Lower leg skin (tissue), 3 donors: Measurements from ENCODE around the gene THSD4.

ENCODE experiments used
- POLR2A ChIP-seq, 2 donors: fragments of 450-650 bp; IDR thresholded peaks; one replicate each; pipeline ENCODE4 v1.6.1; 2016 to 2017; ENCODE audit warnings: antibody characterized with exemption in 2 of 2, mild to moderate bottlenecking in 1 of 2, moderate library complexity in 1 of 2
- TF ChIP-seq, protein P1 (sequence below), 3 donors: fragments of 450-650 bp; IDR thresholded peaks; one replicate each; pipeline ENCODE4 v1.5.1; 2016; ENCODE audit warnings: antibody characterized with exemption in 3 of 3, mild to moderate bottlenecking in 3 of 3, moderate library complexity in 2 of 3

DNA sequence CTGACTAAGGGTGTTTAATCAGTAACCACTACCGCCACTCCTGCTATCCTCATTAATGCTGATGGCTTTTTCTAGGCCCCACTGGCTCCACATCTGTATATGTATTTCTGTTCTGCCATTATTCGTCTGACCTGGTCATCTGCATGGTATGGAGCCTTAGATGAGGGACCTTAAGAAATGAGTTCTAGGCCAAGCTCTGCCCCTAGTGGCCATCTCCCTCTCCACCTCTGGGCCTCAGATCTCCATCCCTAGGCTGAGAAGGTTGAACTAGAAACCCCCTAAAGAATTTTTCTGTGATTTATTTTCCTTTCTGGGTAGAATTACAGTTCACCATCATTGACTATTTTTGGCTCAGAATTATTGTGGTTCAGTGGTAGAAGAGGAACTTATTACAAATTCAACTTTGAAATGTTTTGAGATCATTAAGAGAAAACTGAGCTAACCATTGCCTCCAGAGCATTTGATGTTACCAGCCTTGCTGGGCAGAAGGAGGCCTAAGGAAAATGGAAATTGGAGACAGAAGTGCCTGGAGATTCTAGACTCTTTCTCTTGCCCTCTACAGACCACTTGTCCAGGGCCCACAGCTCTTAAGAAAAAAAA is 369.9 kb downstream of the THSD4 start:
- TF ChIP-seq, protein P1, sequence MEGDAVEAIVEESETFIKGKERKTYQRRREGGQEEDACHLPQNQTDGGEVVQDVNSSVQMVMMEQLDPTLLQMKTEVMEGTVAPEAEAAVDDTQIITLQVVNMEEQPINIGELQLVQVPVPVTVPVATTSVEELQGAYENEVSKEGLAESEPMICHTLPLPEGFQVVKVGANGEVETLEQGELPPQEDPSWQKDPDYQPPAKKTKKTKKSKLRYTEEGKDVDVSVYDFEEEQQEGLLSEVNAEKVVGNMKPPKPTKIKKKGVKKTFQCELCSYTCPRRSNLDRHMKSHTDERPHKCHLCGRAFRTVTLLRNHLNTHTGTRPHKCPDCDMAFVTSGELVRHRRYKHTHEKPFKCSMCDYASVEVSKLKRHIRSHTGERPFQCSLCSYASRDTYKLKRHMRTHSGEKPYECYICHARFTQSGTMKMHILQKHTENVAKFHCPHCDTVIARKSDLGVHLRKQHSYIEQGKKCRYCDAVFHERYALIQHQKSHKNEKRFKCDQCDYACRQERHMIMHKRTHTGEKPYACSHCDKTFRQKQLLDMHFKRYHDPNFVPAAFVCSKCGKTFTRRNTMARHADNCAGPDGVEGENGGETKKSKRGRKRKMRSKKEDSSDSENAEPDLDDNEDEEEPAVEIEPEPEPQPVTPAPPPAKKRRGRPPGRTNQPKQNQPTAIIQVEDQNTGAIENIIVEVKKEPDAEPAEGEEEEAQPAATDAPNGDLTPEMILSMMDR (IDR thresholded peaks at IDR 0.05), result no peak
- no peak for TF ChIP-seq POLR2A (IDR thresholded peaks at IDR 0.05)
